Nephron (organoid): ENCODE results near the gene RIPK4.

Source experiments
- H3K27ac Mint-ChIP-seq, 3 experiments: 2 replicates each; pipeline ENCODE4 v1.8.0; 2020; ENCODE audit warnings: mixed read lengths in 3 of 3, mild to moderate bottlenecking in 2 of 3, moderate library complexity in 1 of 3
- H3K27me3 Mint-ChIP-seq: 2 replicates; pipeline ENCODE4 v1.8.0; 2021; ENCODE audit warnings: low read depth, mild to moderate bottlenecking, moderate library complexity, mixed read lengths
- H3K36me3 Mint-ChIP-seq: 2 replicates; pipeline ENCODE4 v1.8.0; 2020; ENCODE audit warnings: low read depth, mixed read lengths
- H3K4me1 Mint-ChIP-seq: 2 replicates; pipeline ENCODE4 v1.8.0; 2020; ENCODE audit warnings: mixed read lengths
- H3K4me3 Mint-ChIP-seq, 3 experiments: 2 replicates each; pipeline ENCODE4 v1.8.0; 2020; ENCODE audit warnings: mild to moderate bottlenecking in 3 of 3, mixed read lengths in 3 of 3, moderate library complexity in 2 of 3
- H3K9me3 Mint-ChIP-seq: 2 replicates; pipeline ENCODE4 v1.8.0; 2020; ENCODE audit warnings: mixed read lengths
- CTCF ChIP-seq, 3 experiments: fragments of 200-600 bp; sonication (generic); IDR thresholded peaks; one replicate each; pipeline ENCODE4 v1.5.0; 2021; ENCODE audit warnings: antibody characterized with exemption in 3 of 3; ENCODE audit not compliant: unreplicated experiment in 3 of 3

RIPK4 gene

DNA sequence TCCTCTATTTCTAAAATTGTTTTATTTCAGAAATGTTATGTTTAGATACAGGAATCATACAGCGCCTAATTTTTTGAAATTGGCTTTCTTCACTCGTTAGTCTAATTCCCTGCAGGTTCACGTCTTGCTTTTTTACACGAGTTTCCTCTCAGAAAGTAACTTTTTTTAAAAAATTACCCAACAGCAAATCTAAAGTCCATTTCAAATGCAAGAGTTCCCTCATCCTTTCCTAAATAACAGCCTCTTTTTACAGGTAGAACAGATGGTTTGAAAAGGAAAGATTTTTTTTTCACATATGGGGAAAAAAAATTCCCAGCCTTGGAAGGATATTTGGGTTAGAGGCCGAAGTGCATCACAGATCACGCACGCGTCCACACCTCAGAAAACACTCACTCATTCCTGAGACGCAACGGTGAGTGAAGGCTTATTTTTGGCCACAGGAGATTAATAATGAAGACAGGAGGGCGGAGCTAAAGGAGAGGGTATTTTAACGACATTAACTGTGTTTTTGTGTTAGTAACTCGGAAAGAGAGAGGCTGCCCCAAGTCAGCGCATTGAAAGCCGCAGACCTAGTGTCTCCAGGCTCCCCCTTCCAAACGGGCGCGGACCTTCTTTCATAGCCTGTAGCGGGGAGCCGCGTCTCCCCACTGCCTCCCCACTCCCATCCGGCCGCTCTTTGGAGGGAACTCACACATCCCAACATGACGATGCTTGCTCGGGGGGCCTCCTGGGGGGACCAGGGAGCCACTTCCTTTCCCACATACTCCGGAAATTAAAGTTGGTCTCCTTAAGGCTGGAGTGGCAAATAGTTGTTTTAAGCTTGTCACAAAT lies 969 bp upstream of the RIPK4 start:
- H3K36me3 Mint-ChIP-seq, result no peaks in the 10 kb centered on the region
- peak overlapping the region; percentile 18 to 92 (median 84) for H3K27ac Mint-ChIP-seq
- H3K4me1 Mint-ChIP-seq, result peaks cover 51% of the 10 kb centered on the region
- H3K9me3 Mint-ChIP-seq, result no peaks in the 10 kb centered on the region
- peak overlapping the region; percentile 83 to 84 (median 83) for H3K4me3 Mint-ChIP-seq
- H3K27me3 Mint-ChIP-seq, result peaks cover 94% of the 10 kb centered on the region
- TF ChIP-seq CTCF (IDR thresholded peaks at IDR 0.05; ENCODE audit: unreplicated experiment in 3 of 3), result no peak

DNA sequence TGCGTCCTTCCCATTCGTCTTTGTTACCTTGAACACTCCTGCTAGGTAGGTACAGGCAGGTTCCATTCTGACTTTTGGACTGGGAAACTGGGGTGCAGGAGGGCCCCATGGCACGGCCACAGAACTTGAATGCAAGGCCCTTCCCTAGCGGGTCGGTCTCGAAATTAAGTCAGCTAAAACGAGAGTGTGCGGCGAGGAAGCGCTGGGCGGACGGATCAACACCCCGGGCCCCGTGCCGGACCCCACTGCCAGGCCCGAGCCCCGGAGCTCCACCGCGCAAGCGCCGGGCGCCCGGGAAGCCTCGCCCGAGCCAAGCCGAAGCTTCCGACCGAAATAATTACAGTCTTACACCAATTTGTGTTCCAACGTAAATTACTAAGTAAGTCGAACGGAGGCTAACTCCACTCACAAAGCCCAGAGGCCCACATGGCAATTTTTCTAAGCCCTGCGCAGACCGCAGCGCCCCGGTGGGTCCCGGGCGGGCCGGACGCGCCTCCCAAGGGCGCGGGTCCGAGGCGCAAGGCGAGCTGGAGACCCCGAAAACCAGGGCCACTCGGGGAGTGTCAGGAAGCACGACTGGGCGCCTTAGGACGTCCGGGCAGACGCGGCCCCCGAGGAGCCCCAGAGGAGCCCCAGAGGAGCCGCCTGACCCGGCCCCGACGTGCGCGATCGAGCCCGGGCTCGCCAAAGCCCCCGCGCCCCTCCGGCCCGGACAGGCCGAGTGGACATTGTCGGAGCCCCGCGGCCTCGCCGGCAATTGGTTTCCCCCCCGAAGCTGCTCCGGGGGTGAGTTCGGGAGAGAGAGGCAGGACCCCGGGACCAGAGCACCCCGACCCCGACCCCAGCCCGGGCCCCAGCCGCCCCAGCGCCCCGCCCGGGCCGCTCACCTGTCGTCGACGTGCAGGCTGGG lies 624 bp downstream of the RIPK4 start:
- H3K9me3 Mint-ChIP-seq, result no peaks in the 10 kb centered on the region
- peaks cover 94% of the 10 kb centered on the region for H3K27me3 Mint-ChIP-seq
- no peak for TF ChIP-seq CTCF (IDR thresholded peaks at IDR 0.05; ENCODE audit: unreplicated experiment in 3 of 3)
- H3K4me3 Mint-ChIP-seq, result peak overlapping the region; percentile 76 to 84 (median 83)
- no peaks in the 10 kb centered on the region for H3K36me3 Mint-ChIP-seq
- peak overlapping the region; percentile 63 to 97 (median 72) for H3K27ac Mint-ChIP-seq
- H3K4me1 Mint-ChIP-seq, result peaks cover 54% of the 10 kb centered on the region

GRCh38 chr21:41765420-41765821 lies 1.4 kb downstream of the RIPK4 start:
- Mint-ChIP-seq H3K4me1 (peaks cover 52% of the 10 kb centered on the region), H3K27ac (peak overlapping the region; percentile 63 to 97 (median 72)), H3K36me3 (no peaks in the 10 kb centered on the region), H3K4me3 (peak overlapping the region; percentile 74 to 84 (median 76)), H3K9me3 (no peaks in the 10 kb centered on the region), H3K27me3 (peaks cover 94% of the 10 kb centered on the region)
- TF ChIP-seq CTCF (IDR thresholded peaks at IDR 0.05; ENCODE audit: unreplicated experiment in 3 of 3), result no peak

DNA sequence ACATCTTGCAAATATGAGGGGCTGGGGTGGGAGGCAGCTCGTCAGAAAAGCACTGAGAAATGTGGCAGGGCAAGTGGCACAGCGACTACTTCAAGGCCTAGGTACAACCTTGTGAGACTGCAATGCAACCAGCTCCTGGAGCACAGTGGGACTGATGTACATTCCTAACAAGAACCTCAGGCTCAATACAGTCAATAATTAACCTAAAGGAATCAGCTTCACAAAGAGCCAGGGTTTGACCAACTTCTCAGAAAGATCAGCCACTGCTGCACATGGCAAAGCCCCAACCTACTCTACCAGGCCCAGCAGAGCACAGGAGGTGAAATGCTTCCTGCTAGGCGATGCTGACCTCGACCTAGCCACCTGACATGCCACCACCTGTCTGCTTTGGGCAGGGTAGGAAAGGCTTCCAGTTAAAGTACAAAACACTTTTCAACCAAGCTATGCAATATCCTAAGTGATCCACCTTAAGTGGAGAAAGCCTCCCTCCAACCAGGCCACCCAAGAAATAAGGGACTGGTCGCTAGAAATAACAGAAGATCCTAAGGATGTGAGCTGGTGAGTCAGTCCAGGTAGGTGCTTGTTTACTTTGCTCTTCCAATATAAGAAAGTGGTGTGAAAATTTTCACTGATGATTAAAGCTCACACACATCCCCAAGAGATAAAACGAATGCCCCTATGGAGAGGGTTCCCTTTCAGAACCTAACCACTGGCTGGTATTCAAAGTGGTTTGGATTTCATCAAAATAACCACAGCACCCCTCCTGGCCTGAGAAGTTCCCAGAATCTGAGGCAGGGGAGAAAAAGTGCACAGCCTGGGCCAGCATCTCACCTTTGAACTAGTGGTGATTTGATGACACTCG lies 2.1 kb downstream of the RIPK4 start:
- H3K9me3 Mint-ChIP-seq, result no peaks in the 10 kb centered on the region
- no peaks in the 10 kb centered on the region for H3K36me3 Mint-ChIP-seq
- peak overlapping the region; percentile 74 to 84 (median 76) for H3K4me3 Mint-ChIP-seq
- no peak for TF ChIP-seq CTCF (IDR thresholded peaks at IDR 0.05; ENCODE audit: unreplicated experiment in 3 of 3)
- peak overlapping the region; percentile 63 to 97 (median 90) for H3K27ac Mint-ChIP-seq
- peaks cover 52% of the 10 kb centered on the region for H3K4me1 Mint-ChIP-seq
- peaks cover 94% of the 10 kb centered on the region for H3K27me3 Mint-ChIP-seq

- H3K36me3 Mint-ChIP-seq, result no peaks in the 10 kb centered on the region
- H3K9me3 Mint-ChIP-seq, result no peaks in the 10 kb centered on the region
- peak overlapping the region; percentile 63 to 97 (median 90) for H3K27ac Mint-ChIP-seq
- peaks cover 50% of the 10 kb centered on the region for H3K4me1 Mint-ChIP-seq
- H3K27me3 Mint-ChIP-seq, result peaks cover 93% of the 10 kb centered on the region
- peak overlapping the region in 1 of 3 experiments; percentile 74 for H3K4me3 Mint-ChIP-seq
- TF ChIP-seq CTCF (IDR thresholded peaks at IDR 0.05; ENCODE audit: unreplicated experiment in 3 of 3), result no peak
These were observed 2.9 kb downstream of the RIPK4 start for GRCh38 chr21:41763996-41764395.
